Ovary (tissue), 3 donors: ENCODE results near the gene CSF2.

Experiments used
- CTCF ChIP-seq, 3 donors: fragments of 450-650 bp in 2 of 3; fragments of 200-600 bp in 1 of 3; IDR thresholded peaks; one replicate each; pipeline versions ENCODE4 v1.5.1 to v1.8.0; 2016 to 2022; ENCODE audit warnings: antibody characterized with exemption in 3 of 3, mild to moderate bottlenecking in 1 of 3
- EP300 ChIP-seq: sonication (generic); formaldehyde crosslinking; IDR thresholded peaks from one replicate; pipeline ENCODE4 v1.6.1; 2017; ENCODE audit warnings: antibody characterized with exemption
- POLR2A ChIP-seq: fragments of 450-650 bp; IDR thresholded peaks from one replicate; pipeline ENCODE4 v1.6.1; 2017; ENCODE audit warnings: antibody characterized with exemption, mild to moderate bottlenecking, moderate library complexity
- donor health status: DM: no; HTN: no; CAD: no.

GRCh38 chr5:132082329-132083023, 8.9 kb downstream of the CSF2 start:
- no peak for TF ChIP-seq CTCF (IDR thresholded peaks at IDR 0.05)
- TF ChIP-seq POLR2A = no peak
- TF ChIP-seq EP300 = no peak
